CD4-positive, alpha-beta T cell treated with Interleukin-15 for 1 hour (primary cell): ENCODE measurements around the gene IFITM5.

Source experiments
- DNase-seq: peaks from one replicate; pipeline ENCODE4 v3.0.0-alpha.2; 2020

IFITM5 gene

DNA sequence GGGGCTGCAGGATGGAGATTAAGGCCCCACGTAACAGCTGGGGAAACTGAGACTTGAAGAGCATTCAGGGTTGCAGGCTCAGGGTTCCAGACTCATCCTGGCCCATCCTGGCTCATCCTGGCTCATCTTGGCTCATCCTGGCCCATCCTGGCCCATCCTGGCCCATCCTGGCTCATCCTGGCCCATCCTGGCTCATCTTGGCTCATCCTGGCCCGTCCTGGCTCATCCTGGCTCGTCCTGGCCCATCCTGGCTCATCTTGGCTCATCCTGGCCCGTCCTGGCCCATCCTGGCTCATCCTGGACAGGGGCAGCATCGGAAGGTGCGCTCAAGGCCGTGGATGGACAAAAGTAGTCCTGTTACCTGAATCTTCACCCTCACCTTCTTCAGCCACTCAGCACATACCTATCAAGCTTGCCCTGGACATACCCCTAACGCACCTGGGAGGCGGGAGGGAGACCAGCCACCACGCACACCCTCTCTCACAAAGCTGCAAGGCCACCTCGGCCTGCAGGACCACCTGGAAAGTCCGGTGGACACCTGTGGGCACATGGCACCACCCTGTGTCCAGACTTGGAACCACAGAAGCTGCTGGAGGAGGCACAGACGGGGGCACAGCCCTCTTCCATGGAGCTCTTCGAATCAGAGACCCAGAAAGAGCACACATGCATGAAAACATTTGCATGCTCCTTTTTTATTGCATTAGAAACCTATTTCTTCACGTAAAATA is 41.4 kb downstream of the IFITM5 start:
- DNase-seq, result no peak

DNA sequence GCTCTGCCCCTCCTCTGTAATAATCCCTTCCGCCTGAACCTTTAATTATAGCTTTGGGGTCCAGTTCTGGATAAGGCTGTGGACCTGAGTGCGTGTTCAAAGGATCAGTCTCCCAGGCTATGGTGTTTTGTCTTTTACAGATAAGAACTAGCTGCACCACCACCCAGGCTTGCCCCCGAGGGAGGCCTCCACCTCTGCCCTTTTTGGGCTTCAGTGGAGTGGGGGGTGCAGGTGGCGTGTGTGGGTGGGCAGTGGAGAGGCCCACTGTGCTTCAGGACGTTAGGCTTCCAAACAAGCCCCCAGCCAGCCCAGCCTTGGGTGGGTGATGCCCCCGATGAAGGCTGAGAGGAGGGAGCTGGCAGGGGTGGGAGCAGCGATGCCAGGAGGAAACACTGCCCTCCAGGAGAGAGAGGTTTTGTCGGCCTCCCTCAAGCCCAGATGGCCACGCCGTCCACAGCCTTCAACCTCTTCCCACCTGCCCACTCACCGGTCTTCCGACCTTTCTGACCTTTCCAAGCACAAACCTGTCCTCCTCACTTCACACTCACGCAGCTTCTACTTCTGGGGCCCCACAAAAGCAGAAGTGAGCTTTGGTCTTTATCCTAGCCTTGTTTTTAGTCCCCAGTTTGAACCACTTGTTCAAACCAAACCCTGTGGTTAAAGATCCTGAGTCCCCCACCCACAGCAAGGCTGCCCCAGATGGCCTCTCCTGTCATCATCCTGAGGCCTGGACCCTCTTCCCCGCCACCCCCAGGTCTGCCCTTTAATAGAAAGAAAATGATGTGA is 42.2 kb downstream of the IFITM5 start:
- no peak for DNase-seq

DNA sequence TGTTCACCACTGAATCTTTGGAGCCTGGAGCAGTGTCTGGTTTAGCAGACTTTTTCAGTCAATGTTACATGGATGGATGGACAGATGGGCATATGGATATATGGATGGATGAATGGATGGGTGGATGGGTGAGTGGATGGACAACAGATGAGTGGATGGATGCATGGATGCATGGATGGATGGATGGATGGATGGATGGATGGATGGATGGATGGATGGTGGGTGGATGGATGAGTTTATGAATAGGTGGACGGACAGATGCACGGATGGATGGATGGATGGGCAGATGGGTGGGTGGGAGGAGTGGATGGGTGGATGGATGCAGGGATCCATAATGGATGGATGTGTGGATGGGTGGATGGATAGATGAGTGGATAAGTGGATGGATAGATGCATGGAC is 43.5 kb downstream of the IFITM5 start:
- no peak for DNase-seq

DNA sequence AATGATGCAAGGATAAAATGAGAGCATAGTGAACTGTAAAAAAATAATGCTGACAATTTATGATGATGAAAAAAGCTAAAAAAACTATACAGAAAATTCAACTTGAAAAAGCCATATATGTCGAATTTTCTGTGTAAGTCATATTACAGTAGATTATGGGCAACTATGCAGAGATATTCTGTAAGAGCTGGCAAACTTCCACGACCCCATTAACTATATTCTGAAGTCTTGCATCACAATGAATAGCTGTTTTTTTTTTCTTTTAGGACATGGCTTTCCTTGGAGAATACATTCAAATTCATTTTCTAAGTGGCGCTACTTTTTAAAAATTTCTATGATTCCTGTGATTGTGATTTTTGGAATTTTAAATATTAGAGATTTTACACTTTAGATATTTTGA is 44.1 kb downstream of the IFITM5 start:
- DNase-seq, result no peak

DNA sequence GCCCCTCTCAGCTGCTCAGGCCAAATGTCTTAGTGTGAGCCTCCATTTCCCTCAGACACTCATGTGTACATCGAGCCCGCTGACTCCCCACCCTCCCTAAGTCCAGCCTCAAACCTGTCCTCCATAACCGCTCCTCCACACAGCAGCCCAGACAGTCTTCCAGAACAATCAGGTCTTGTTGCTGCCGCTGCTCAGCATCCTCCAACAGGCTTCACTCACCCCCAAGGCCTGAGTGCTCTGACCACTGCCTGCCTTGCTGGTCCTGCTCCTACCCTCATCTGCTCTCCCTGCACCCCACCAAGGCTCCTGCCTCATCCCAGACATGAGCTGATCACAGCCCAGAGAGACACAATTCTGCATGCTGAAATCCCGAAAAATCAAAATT is 45.4 kb downstream of the IFITM5 start:
- no peak for DNase-seq

DNA sequence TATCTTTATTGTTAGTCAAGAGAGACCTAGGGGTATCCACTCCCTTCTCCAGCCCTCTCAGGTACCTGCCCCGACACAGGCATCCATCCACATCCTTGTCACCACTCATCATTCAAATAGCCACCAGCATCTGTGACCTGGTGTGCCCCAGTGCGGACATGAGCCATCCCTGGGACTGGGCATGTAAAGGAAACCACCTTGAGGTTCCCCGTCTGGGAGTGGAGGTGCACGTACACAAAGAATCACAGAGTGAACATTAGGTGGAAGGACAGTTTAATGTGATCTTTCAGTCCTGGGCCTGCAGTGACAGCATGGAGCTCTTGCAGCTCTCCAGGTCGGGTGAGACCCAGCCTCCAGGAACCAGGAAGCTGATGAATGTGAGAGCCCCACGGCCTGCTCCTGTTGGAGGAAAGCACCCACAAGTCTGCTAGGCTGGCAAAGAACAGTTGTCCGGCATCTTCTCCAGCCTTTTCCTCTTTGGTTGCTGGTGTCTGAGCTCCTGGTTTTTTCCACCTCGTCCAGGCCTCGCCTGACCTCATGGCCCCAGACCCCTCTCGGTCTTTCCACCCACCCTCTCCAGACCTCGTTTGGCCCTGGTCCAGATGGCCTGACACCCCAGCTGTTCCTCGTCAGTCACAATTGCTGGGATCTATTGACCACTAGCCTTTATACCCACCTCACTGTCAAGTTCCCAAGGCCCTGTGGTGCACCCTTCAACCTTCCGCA is 46.0 kb downstream of the IFITM5 start:
- no peak for DNase-seq

DNA sequence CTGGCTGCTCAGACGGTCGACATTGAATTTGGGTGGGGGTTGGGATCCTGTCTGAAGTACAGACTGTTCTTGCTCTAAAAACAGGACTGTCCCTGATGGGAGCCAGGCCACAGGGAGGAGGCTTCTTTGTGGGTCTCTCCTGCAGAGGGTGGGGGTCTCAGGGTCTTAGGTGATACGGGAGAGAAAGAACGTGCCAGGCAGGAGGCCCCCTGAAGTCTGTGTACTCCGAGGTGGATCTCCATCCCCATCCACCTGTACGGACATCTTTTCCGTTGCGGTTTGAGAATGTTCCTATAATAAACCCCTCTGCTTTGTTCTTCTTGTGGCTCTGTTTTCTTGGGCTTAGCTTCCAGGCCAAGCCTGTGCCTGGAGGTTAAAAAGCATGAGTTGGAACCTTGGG is 46.7 kb downstream of the IFITM5 start:
- DNase-seq, result no peak

DNA sequence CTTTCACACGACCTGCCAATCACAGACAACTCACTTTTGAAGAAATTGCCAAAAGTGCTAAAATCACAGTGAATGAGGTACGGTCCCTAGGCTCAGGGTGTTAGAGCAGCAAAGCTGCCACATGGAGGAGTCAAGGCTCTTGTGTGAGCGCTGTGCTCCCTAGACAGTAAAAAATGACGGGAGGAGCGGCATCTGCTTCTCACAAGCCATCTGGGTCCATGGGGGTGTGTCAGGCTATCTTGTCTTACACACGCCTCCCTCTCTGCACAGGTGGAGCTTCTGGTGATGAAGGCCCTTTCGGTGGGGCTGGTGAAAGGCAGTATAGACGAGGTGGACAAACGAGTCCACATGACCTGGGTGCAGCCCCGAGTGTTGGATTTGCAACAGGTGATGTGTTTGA is 47.8 kb downstream of the IFITM5 start:
- DNase-seq, result no peak

DNA sequence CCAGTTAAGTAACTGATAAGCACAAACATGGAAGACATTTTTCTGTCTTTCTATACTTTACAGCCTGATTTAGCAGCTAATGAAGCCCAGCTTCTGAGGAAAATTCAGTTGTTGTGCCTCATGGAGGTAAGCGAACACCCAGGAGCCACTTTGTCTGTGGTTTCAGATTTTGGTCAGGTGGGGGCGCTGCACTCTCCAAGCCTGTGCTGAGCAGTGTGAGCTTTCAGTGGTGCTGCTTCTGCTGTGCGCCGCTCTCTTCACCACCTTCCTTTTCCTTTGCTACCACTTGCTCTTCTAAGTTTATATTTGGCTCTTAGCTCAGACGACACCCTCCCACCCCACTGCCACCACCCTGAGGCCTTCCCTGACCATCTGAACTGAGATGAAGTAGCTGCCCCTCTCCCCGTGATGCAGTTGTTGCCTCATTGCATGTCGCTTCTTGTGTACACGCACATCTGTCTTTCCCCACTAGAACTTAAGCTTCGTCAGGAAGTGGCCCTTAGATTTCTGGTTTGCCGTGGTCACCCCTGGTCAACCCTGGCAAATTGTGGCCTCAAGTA is 48.5 kb downstream of the IFITM5 start:
- DNase-seq, result peak; percentile 77

DNA sequence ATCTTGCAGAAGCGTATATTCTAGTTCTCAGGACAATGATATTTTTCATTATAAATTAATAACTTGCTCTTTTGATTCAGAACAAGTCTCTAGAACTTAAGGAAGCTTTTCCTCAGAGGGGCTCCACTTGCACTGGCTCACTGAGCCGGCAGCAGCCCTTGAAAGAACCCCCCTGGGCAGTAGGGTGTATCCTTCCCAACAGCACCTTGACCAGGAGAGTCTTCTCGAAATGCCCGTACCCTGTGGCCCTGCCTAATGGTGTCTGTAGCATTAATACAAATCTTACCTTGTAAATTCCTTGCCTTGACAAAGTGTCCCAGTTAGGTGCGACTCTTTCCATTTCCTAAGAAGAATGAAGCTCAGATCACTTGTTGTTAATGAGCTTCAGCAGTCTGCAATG is 49.1 kb downstream of the IFITM5 start:
- no peak for DNase-seq

DNA sequence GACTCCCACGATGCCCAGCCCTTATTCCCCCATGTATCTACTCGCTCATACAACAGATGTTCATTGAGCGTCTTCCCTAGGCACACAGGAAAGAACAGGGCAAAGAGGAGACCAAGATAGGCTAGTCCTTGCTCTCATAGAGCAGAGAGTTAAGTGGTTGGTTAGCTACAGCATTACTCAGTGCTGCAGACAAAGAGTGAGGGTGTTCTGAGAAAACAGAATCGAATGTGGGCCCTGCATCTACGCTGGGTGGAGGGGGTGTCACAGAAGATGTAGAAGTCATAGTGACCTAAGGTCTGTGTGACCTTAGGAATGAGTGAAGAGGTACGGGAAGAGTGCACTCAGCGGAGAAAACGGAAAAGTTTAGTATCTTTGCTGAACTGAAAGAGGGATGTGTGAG is 50.3 kb downstream of the IFITM5 start:
- no peak for DNase-seq
